HG03159 (cell line): ENCODE results near the gene CST2.
"Not testable (repeated sequence)": the region's sequence is repeated elsewhere in the genome, so short reads cannot be mapped to it uniquely, and the experiment has no call there.

Experiments used
- ATAC-seq: cut with Tn5 transposase; IDR thresholded peaks from one replicate; pipeline ENCODE4 v1.9.1; 2021; ENCODE audit warnings: mild to moderate bottlenecking, moderate library complexity; ENCODE audit not compliant: unreplicated experiment

Gene CST2

GRCh38 chr20:23811559-23811958, 15.0 kb downstream of the CST2 start:
- ATAC-seq: not testable (repeated sequence)

GRCh38 chr20:23810349-23810748, 16.2 kb downstream of the CST2 start:
- not testable (repeated sequence) for ATAC-seq

- no peak for ATAC-seq
Measured at GRCh38 chr20:23800865-23801264, 25.7 kb downstream of the CST2 start.

- ATAC-seq: peak; percentile 89
Measured at GRCh38 chr20:23799216-23799847, 27.2 kb downstream of the CST2 start.

- ATAC-seq: no peak
Measured at GRCh38 chr20:23795526-23795925, 31.0 kb downstream of the CST2 start.

- no peak for ATAC-seq
Measured at GRCh38 chr20:23794841-23795240, 31.7 kb downstream of the CST2 start.

- no peak for ATAC-seq
Measured at GRCh38 chr20:23794065-23794464, 32.5 kb downstream of the CST2 start.

GRCh38 chr20:23783447-23783846, 43.1 kb downstream of the CST2 start:
- no peak for ATAC-seq

GRCh38 chr20:23782366-23782983, 44.1 kb downstream of the CST2 start:
- no peak for ATAC-seq

- ATAC-seq: not testable (repeated sequence)
Measured at GRCh38 chr20:23778676-23779075, 47.9 kb downstream of the CST2 start.

- not testable (repeated sequence) for ATAC-seq
Measured at GRCh38 chr20:23777380-23777779, 49.1 kb downstream of the CST2 start.

GRCh38 chr20:23776067-23776771, 50.3 kb downstream of the CST2 start:
- no peak for ATAC-seq

GRCh38 chr20:23774081-23774480, 52.4 kb downstream of the CST2 start:
- ATAC-seq: no peak
